CD14-positive monocyte (primary cell): ENCODE results near the gene MITF. TPM values are rescaled to one million over a fixed set of nuclear protein-coding genes. Genes with fewer than 3 reads are reported as not detected.

Source experiments
- DNase-seq, 3 donors: peaks; one replicate each; pipeline ENCODE4 v3.0.0-alpha.2; 2011 to 2022
- H2AFZ ChIP-seq: 2 replicates; pipeline ENCODE4 v1.6.0; 2012; ENCODE audit warnings: mild to moderate bottlenecking, low read depth, low read length, inconsistent platforms; ENCODE audit not compliant: insufficient read depth, poor library complexity, severe bottlenecking
- H3K27ac ChIP-seq, 2 donors: 1 replicate in 1 of 2; 2 replicates in 1 of 2; pipeline ENCODE4 v1.5.1; 2012 to 2013; ENCODE audit warnings: low read length in 2 of 2, control low read depth in 1 of 2, inconsistent platforms in 1 of 2, low read depth in 1 of 2, mild to moderate bottlenecking in 1 of 2
- H3K27me3 ChIP-seq, 2 donors: one replicate each; pipeline versions ENCODE4 v1.6.0 to v1.6.1; 2011 to 2013; ENCODE audit warnings: low read length in 2 of 2; ENCODE audit not compliant: control insufficient read depth in 2 of 2, insufficient read depth in 2 of 2
- H3K36me3 ChIP-seq, 2 donors: replicated peaks in 1 of 2; 1 replicate in 1 of 2; 2 replicates in 1 of 2; pipeline versions ENCODE4 v1.5.1 to v1.6.1; 2012 to 2013; ENCODE audit warnings: low read length in 2 of 2, control low read depth in 1 of 2, inconsistent platforms in 1 of 2, mild to moderate bottlenecking in 1 of 2; ENCODE audit not compliant: insufficient read depth in 2 of 2, control insufficient read depth in 1 of 2
- H3K4me1 ChIP-seq, 2 donors: 1 replicate in 1 of 2; 2 replicates in 1 of 2; pipeline versions ENCODE4 v1.5.1 to v1.6.1; 2012 to 2013; ENCODE audit warnings: low read length in 2 of 2, control low read depth in 1 of 2, inconsistent platforms in 1 of 2, mild to moderate bottlenecking in 1 of 2, moderate library complexity in 1 of 2; ENCODE audit not compliant: insufficient read depth in 2 of 2, control insufficient read depth in 1 of 2
- H3K4me2 ChIP-seq: replicated peaks from 2 replicates; pipeline ENCODE3; 2012; ENCODE audit warnings: low read length, moderate library complexity, mild to moderate bottlenecking; ENCODE audit not compliant: poor library complexity, severe bottlenecking; ENCODE audit errors: extremely low read depth
- H3K4me3 ChIP-seq, 3 experiments: fragments of 200-600 bp in 1 of 3; sonication (generic) in 1 of 3; replicated peaks in 1 of 3; 1 replicate in 2 of 3; 2 replicates in 1 of 3; pipeline ENCODE4 v1.5.1; 2011 to 2013; ENCODE audit warnings: low read length in 3 of 3, mild to moderate bottlenecking in 3 of 3, control low read depth in 2 of 3, low read depth in 2 of 3, inconsistent platforms in 1 of 3, moderate library complexity in 1 of 3
- H3K79me2 ChIP-seq: 2 replicates; pipeline ENCODE4 v1.6.0; 2012; ENCODE audit warnings: mild to moderate bottlenecking, control low read depth, inconsistent platforms, low read length, moderate library complexity; ENCODE audit not compliant: insufficient read depth
- H3K9ac ChIP-seq: 2 replicates; pipeline ENCODE4 v1.6.0; 2017; ENCODE audit warnings: low read length, mild to moderate bottlenecking; ENCODE audit not compliant: insufficient read depth, poor library complexity, severe bottlenecking
- H3K9me3 ChIP-seq, 2 donors: replicated peaks in 1 of 2; 1 replicate in 1 of 2; 2 replicates in 1 of 2; pipeline versions ENCODE4 v1.5.1 to v1.6.1; 2012 to 2013; ENCODE audit warnings: low read length in 2 of 2, control low read depth in 1 of 2; ENCODE audit not compliant: control insufficient read depth in 1 of 2, insufficient read depth in 1 of 2
- H4K20me1 ChIP-seq: 2 replicates; pipeline ENCODE4 v1.6.0; 2012; ENCODE audit warnings: mild to moderate bottlenecking, low read length, control low read depth, moderate library complexity; ENCODE audit not compliant: insufficient read depth
- H3K27ac Mint-ChIP-seq, 7 donors: one replicate each; pipeline ENCODE4 v1.8.0; 2020; ENCODE audit warnings: mild to moderate bottlenecking in 7 of 7, mixed read lengths in 7 of 7, moderate library complexity in 6 of 7, inconsistent platforms in 2 of 7
- H3K27me3 Mint-ChIP-seq, 3 donors: one replicate each; pipeline ENCODE4 v1.8.0; 2021 to 2022; ENCODE audit warnings: low read depth in 3 of 3, mild to moderate bottlenecking in 3 of 3, mixed read lengths in 3 of 3, moderate library complexity in 3 of 3, inconsistent platforms in 1 of 3
- H3K36me3 Mint-ChIP-seq, 2 donors: one replicate each; pipeline ENCODE4 v1.8.0; 2020; ENCODE audit warnings: mixed read lengths in 2 of 2, inconsistent platforms in 1 of 2, mild to moderate bottlenecking in 1 of 2
- H3K4me1 Mint-ChIP-seq: one replicate; pipeline ENCODE4 v1.8.0; 2020; ENCODE audit warnings: mild to moderate bottlenecking, mixed read lengths
- H3K4me3 Mint-ChIP-seq, 2 donors: one replicate each; pipeline ENCODE4 v1.8.0; 2020; ENCODE audit warnings: mild to moderate bottlenecking in 2 of 2, mixed read lengths in 2 of 2, moderate library complexity in 1 of 2
- H3K9me3 Mint-ChIP-seq, 7 donors: one replicate each; pipeline ENCODE4 v1.8.0; 2020 to 2022; ENCODE audit warnings: mixed read lengths in 7 of 7, mild to moderate bottlenecking in 6 of 7, moderate library complexity in 6 of 7, inconsistent platforms in 2 of 7
- CTCF ChIP-seq: fragments of 200-600 bp; IDR thresholded peaks from one replicate; pipeline ENCODE4 v1.8.0; 2022; ENCODE audit warnings: antibody characterized with exemption, mild to moderate bottlenecking
- WGBS: methylation state at CpG from one replicate; pipeline ENCODE4 v1.1.5; 2013; ENCODE audit warnings: missing lambda C conversion rate; ENCODE audit not compliant: insufficient coverage; 5-methylcytosine and 5-hydroxymethylcytosine counted together
- intact Hi-C, 2 donors: fragments of 100-400 bp; cut with micrococcal nuclease; formaldehyde crosslinking; loops; one replicate each; pipeline versions ENCODE4 v1.15.0 to v1.15.1; 2023
- polyA plus RNA-seq, 3 donors: library from polyadenylated mRNA; depleted of rRNA in 1 of 3; unstranded in 2 of 3; stranded (reverse) in 1 of 3; fragments of 300-500 nt in 2 of 3; fragments of >200 nt in 1 of 3; fragmentation: Illumina TruSeq in 2 of 3; gene quantifications; 1 replicate in 2 of 3; 2 replicates in 1 of 3; pipeline ENCODE4 v1.2.3, GENCODE V29; 2012 to 2021

MITF gene
- polyA plus RNA-seq, 3 donors, result 7.0 to 15.1 (median 12.1) TPM

GRCh38 chr3:69712269-69712668 is 27.0 kb upstream of the MITF start:
- Mint-ChIP-seq H3K27me3 (peaks cover 0 to 3% (median 1%) of the 10 kb centered on the region in 3 donors), H3K36me3 (no peaks in the 10 kb centered on the region), H3K4me3 (no peak overlapping the region), H3K27ac (no peak overlapping the region), H3K9me3 (peaks cover 0 to 3% (median 0%) of the 10 kb centered on the region in 7 donors), H3K4me1 (peaks cover 16% of the 10 kb centered on the region)
- Histone ChIP-seq H3K4me2 (no peak overlapping the region), H3K27ac (no peak overlapping the region), H3K9ac (no peak overlapping the region), H4K20me1 (no peaks in the 10 kb centered on the region), H3K4me3 (no peak overlapping the region), H3K9me3 (no peaks in the 10 kb centered on the region), H2AFZ (no peak overlapping the region), H3K27me3 (no peaks in the 10 kb centered on the region), H3K36me3 (no peaks in the 10 kb centered on the region), H3K4me1 (peaks cover 7 to 8% of the 10 kb centered on the region in 2 donors), H3K79me2 (no peaks in the 10 kb centered on the region)
- intact Hi-C loops, result no loop called here
- DNase-seq, result no peak
- TF ChIP-seq CTCF, result no peak
- no CpG with 5 or more reads among the region's 5 CpGs for WGBS

- no peak for DNase-seq
- Mint-ChIP-seq H3K4me3 (no peak overlapping the region), H3K27me3 (peaks cover 0 to 3% (median 1%) of the 10 kb centered on the region in 3 donors)
These were observed 26.3 kb upstream of the MITF start for GRCh38 chr3:69712933-69713332.

More at GRCh38 chr3:69712933-69713332, 26.3 kb upstream of the MITF start:
- Histone ChIP-seq H3K4me1 (peaks cover 7 to 8% of the 10 kb centered on the region in 2 donors), H3K9ac (no peak overlapping the region), H3K36me3 (no peaks in the 10 kb centered on the region), H3K79me2 (no peaks in the 10 kb centered on the region), H2AFZ (no peak overlapping the region), H3K4me2 (no peak overlapping the region), H3K27ac (no peak overlapping the region), H3K4me3 (no peak overlapping the region), H3K9me3 (no peaks in the 10 kb centered on the region), H4K20me1 (no peaks in the 10 kb centered on the region), H3K27me3 (no peaks in the 10 kb centered on the region)
- H3K9me3 Mint-ChIP-seq, result peaks cover 0 to 3% (median 0%) of the 10 kb centered on the region in 7 donors
- H3K4me1 Mint-ChIP-seq, result peaks cover 16% of the 10 kb centered on the region
- TF ChIP-seq CTCF, result no peak
- WGBS, result 94% methylated on average over 2 of the region's 4 CpGs
- intact Hi-C loops, result no loop called here
- no peaks in the 10 kb centered on the region for H3K36me3 Mint-ChIP-seq
- H3K27ac Mint-ChIP-seq, result no peak overlapping the region
